ENCODE results near the gene QRSL1. TPM values are rescaled to one million over a fixed set of nuclear protein-coding genes. Genes with fewer than 3 reads are reported as not detected.

The QRSL1 gene
- total RNA-seq, 4 donors from 2014 or later, result 2.4 to 17.3 (median 12.6) TPM

- DNase-seq, result no peak
- Histone ChIP-seq H3K36me3 (peaks cover 0 to 3% (median 0%) of the 10 kb centered on the region in 4 donors), H3K9me3 (no peaks in the 10 kb centered on the region), H3K27ac (no peak overlapping the region), H3K27me3 (no peaks in the 10 kb centered on the region), H3K4me1 (no peaks in the 10 kb centered on the region), H3K4me3 (no peak overlapping the region)
- in situ Hi-C loops (cut with MboI; ENCODE audit: low pct_ligation_motif_present in 1 of 4, low pct_unique_long_range_greater_than_20kb in 1 of 4, low sequenced_read_pairs in 3 of 4) (no loop called here), intact Hi-C loops (cut with DNase I; ENCODE audit: low total_unique reads) (no loop called here)
- TF ChIP-seq POLR2AphosphoS5 (IDR thresholded peaks at IDR 0.05), result no peak
- TF ChIP-seq POLR2A (IDR thresholded peaks at IDR 0.05), result no peak
- no peak for TF ChIP-seq EP300 (IDR thresholded peaks at IDR 0.05; ENCODE audit: low read depth)
- no peak for TF ChIP-seq CTCF (IDR thresholded peaks at IDR 0.05)
- WGBS, 2 donors (ENCODE audit: low coverage in 1 of 2), result 88 to 95% methylated on average over 2 to 3 of the region's 3 CpGs
Measured at GRCh38 chr6:106591111-106591825, 38.1 kb upstream of the QRSL1 start.

- TF ChIP-seq POLR2AphosphoS5 (IDR thresholded peaks at IDR 0.05) (no peak), POLR2A (IDR thresholded peaks at IDR 0.05) (no peak), CTCF (IDR thresholded peaks at IDR 0.05) (no peak), EP300 (IDR thresholded peaks at IDR 0.05; ENCODE audit: low read depth) (no peak)
- in situ Hi-C loops (cut with MboI; ENCODE audit: low pct_ligation_motif_present in 1 of 4, low pct_unique_long_range_greater_than_20kb in 1 of 4, low sequenced_read_pairs in 3 of 4) (no loop called here), intact Hi-C loops (cut with DNase I; ENCODE audit: low total_unique reads) (no loop called here)
Measured at GRCh38 chr6:106599440-106599839, 29.9 kb upstream of the QRSL1 start.

GRCh38 chr6:106600329-106600728 is 29.0 kb upstream of the QRSL1 start:
- intact Hi-C loops (cut with DNase I; ENCODE audit: low total_unique reads), result no loop called here
- no peak for DNase-seq
- Histone ChIP-seq H3K4me3 (no peak overlapping the region), H3K27ac (no peak overlapping the region), H3K27me3 (no peaks in the 10 kb centered on the region), H3K9me3 (no peaks in the 10 kb centered on the region), H3K36me3 (peaks cover 0 to 5% (median 0%) of the 10 kb centered on the region in 4 donors), H3K4me1 (no peaks in the 10 kb centered on the region)
- TF ChIP-seq POLR2AphosphoS5 (IDR thresholded peaks at IDR 0.05), result no peak
- in situ Hi-C loops (cut with MboI; ENCODE audit: low pct_ligation_motif_present in 1 of 4, low pct_unique_long_range_greater_than_20kb in 1 of 4, low sequenced_read_pairs in 3 of 4), result loop anchor here in 3 of 4 donors (10.0 to 25.0 kb wide), 2 partner anchors 374 to 387 kb away; partner anchors contain the start of gene CD24 (in 2 of the 3)
- WGBS, 2 donors (ENCODE audit: low coverage in 1 of 2), result 90 to 100% methylated on average over 2 of the region's 2 CpGs

More at GRCh38 chr6:106599440-106599839, 29.9 kb upstream of the QRSL1 start:
- Histone ChIP-seq H3K4me1 (no peaks in the 10 kb centered on the region), H3K4me3 (no peak overlapping the region), H3K27ac (no peak overlapping the region), H3K27me3 (no peaks in the 10 kb centered on the region), H3K36me3 (peaks cover 0 to 5% (median 0%) of the 10 kb centered on the region in 4 donors), H3K9me3 (no peaks in the 10 kb centered on the region)
- WGBS, 2 donors (ENCODE audit: low coverage in 1 of 2), result 98 to 100% methylated on average over 1 to 2 of the region's 2 CpGs
- no peak for DNase-seq

- H3K4me1 ChIP-seq, result no peaks in the 10 kb centered on the region
- in situ Hi-C loops (cut with MboI; ENCODE audit: low pct_ligation_motif_present in 1 of 4, low pct_unique_long_range_greater_than_20kb in 1 of 4, low sequenced_read_pairs in 3 of 4) (loop anchor here in 3 of 4 donors (10.0 to 25.0 kb wide), 2 partner anchors 367 to 379 kb away; partner anchors contain the start of gene CD24 (in 2 of the 3)), intact Hi-C loops (cut with DNase I; ENCODE audit: low total_unique reads) (no loop called here)
- 6 to 13% methylated on average over 2 of the region's 2 CpGs for WGBS, 2 donors (ENCODE audit: low coverage in 1 of 2)
- H3K27me3 ChIP-seq, result no peaks in the 10 kb centered on the region
- no peak overlapping the region for H3K27ac ChIP-seq
- no peaks in the 10 kb centered on the region for H3K9me3 ChIP-seq
- H3K36me3 ChIP-seq, result no peaks in the 10 kb centered on the region
- no peak overlapping the region for H3K4me3 ChIP-seq
- peak; percentile 12 for DNase-seq
- TF ChIP-seq CTCF (IDR thresholded peaks at IDR 0.05) (peak; percentile 53 to 87 (median 64)), EP300 (IDR thresholded peaks at IDR 0.05; ENCODE audit: low read depth) (no peak), POLR2AphosphoS5 (IDR thresholded peaks at IDR 0.05) (no peak)
Measured at GRCh38 chr6:106608080-106608668, 21.2 kb upstream of the QRSL1 start.
